Caco-2 (cell line): ENCODE measurements around the gene DCXR. TPM values are rescaled to one million over a fixed set of nuclear protein-coding genes. Genes with fewer than 3 reads are reported as not detected.

Source experiments
- BruUV-seq: library from RNA; stranded (reverse); fragments of 400-500 nt; replicated peaks from 2 replicates; lab custom pipeline; 2021; lab: Mats Ljungman, UMichigan
- CTCF ChIA-PET: fragments of 300-600 bp; sonication (Branson Sonifier 250); formaldehyde crosslinking; loops from one replicate; lab custom pipeline; 2022; ENCODE audit warnings: antibody characterized with exemption; lab: Charles Lee
- POLR2A ChIA-PET: fragments of 300-600 bp; sonication (Branson Sonifier 250); formaldehyde crosslinking; loops from one replicate; lab custom pipeline; 2022; ENCODE audit warnings: antibody characterized with exemption; lab: Charles Lee
- DNase-seq, 2 experiments: peaks; one replicate each; pipeline versions ENCODE4 v3.0.0 to v3.0.0-alpha.2; 2020 to 2022
- H3K27me3 ChIP-seq: replicated peaks from 2 replicates; pipeline ENCODE4 v1.6.0; 2011; ENCODE audit warnings: low read length; ENCODE audit not compliant: control insufficient read depth, insufficient read depth
- H3K36me3 ChIP-seq: 2 replicates; pipeline ENCODE4 v1.5.1; 2011; ENCODE audit warnings: low read length; ENCODE audit not compliant: control insufficient read depth, insufficient read depth
- H3K4me1 ChIP-seq: fragments of 250-450 bp; sonication (Bioruptor Pico); 2 replicates; pipeline ENCODE4 v1.5.1; 2020; ENCODE audit warnings: mild to moderate bottlenecking
- H3K4me3 ChIP-seq: 2 replicates; pipeline ENCODE4 v1.5.1; 2011; ENCODE audit warnings: low read depth, mild to moderate bottlenecking, control low read depth, low read length
- H3K9me3 ChIP-seq: fragments of 250-450 bp; sonication (Bioruptor Pico); 2 replicates; pipeline ENCODE4 v1.5.1; 2020; ENCODE audit warnings: mild to moderate bottlenecking, moderate library complexity
- H3K27ac Mint-ChIP-seq: one replicate; pipeline ENCODE4 v1.8.0; 2022; ENCODE audit warnings: mixed read lengths; ENCODE audit not compliant: unreplicated experiment
- H3K27me3 Mint-ChIP-seq: one replicate; pipeline ENCODE4 v1.8.0; 2022; ENCODE audit warnings: mixed read lengths; ENCODE audit not compliant: insufficient read depth, unreplicated experiment
- H3K36me3 Mint-ChIP-seq: one replicate; pipeline ENCODE4 v1.8.0; 2022; ENCODE audit warnings: mild to moderate bottlenecking, mixed read lengths; ENCODE audit not compliant: insufficient read depth, unreplicated experiment
- H3K4me1 Mint-ChIP-seq: one replicate; pipeline ENCODE4 v1.8.0; 2022; ENCODE audit warnings: low read depth, mixed read lengths; ENCODE audit not compliant: unreplicated experiment
- H3K4me3 Mint-ChIP-seq: one replicate; pipeline ENCODE4 v1.8.0; 2022; ENCODE audit warnings: mild to moderate bottlenecking, moderate library complexity, mixed read lengths; ENCODE audit not compliant: unreplicated experiment
- H3K9me3 Mint-ChIP-seq: one replicate; pipeline ENCODE4 v1.8.0; 2022; ENCODE audit warnings: mixed read lengths; ENCODE audit not compliant: unreplicated experiment
- intact Hi-C: fragments of 100-400 bp; cut with micrococcal nuclease; formaldehyde crosslinking; loops from one replicate; pipeline ENCODE4 v1.10.0; 2022; ENCODE audit not compliant: unreplicated experiment
- total RNA-seq: library from RNA; stranded (reverse); gene quantifications from 2 replicates; pipeline ENCODE4 v1.2.3, GENCODE V29; 2022
- TF ChIP-seq, protein P1 (sequence below), 2 experiments: fragments of 200-600 bp in 1 of 2; IDR thresholded peaks; 1 replicate in 1 of 2; 2 replicates in 1 of 2; pipeline versions ENCODE4 v1.5.1 to v1.8.0; 2011 to 2022; ENCODE audit warnings: antibody characterized with exemption in 1 of 2, control low read depth in 1 of 2, inconsistent platforms in 1 of 2, low read depth in 1 of 2, low read length in 1 of 2, mild to moderate bottlenecking in 1 of 2, moderate library complexity in 1 of 2; ENCODE audit not compliant: insufficient read depth in 1 of 2, severe bottlenecking in 1 of 2, unreplicated experiment in 1 of 2

Gene DCXR
- total RNA-seq, 1 experiment from 2014 or later: 197 TPM

DNA sequence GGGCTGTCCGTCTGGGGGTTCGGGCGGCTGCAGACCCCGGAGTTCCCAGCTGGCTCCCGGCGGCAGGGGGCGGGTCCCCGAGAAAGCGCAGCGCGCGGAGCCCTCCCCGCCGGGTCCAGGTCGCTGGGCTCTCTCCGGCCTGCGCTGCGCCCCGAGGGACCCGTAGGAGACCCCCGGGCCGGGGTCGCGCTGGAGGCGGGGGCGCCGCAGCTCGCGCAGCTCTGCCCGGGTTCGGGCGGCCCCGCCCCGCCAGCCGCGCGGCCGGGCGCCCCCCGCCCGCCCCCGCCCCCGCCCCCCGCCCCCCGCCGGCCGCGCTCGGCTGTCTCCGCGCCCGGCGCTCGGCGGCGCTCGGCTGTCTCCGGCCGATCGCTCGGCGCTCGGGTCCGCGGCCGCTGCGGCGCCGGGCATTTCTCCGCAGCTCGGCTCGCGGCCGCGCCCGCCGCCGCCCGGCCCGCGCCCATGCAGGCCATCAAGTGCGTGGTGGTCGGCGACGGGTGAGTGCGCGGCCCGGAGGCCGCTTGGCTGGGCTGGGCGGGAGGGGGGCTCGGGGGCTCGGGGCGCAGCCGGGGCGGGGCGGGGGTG is 6.1 kb downstream of the DCXR start, which contains the start of gene RAC3:
TSS of gene RAC3 (plus strand) at position 376 of the 582 bp plus-strand sequence. CDS start at position 460, 84 bp downstream.
- Histone ChIP-seq H3K4me3 (peak within 1 kb of the TSS; percentile 64), H3K9me3 (no peaks in the 10 kb centered on the region), H3K36me3 (peaks cover 2% of the 10 kb centered on the region; the same call in 1 of the 2 replicates), H3K4me1 (peaks cover 20% of the 10 kb centered on the region), H3K27me3 (no peaks in the 10 kb centered on the region)
- BruUV-seq: no TSS peak
- Mint-ChIP-seq H3K36me3 (peaks cover 34% of the 10 kb centered on the region), H3K27me3 (no peaks in the 10 kb centered on the region), H3K4me1 (peaks cover 11% of the 10 kb centered on the region), H3K27ac (peak within 1 kb of the TSS; percentile 80), H3K9me3 (no peaks in the 10 kb centered on the region), H3K4me3 (peak within 1 kb of the TSS; percentile 85)
- peak in 1 of 2 experiments; percentile 72 for DNase-seq
- intact Hi-C loops: no loop called here
- POLR2A ChIA-PET: interaction anchor here (0.6 to 2.2 kb wide), 5 partner anchors 9 to 198 kb away, joined by 4 to 12 read pairs (median 4); partner anchors contain the start of genes CENPX, FASN, LRRC45 and MCRIP1
- CTCF ChIA-PET: interaction anchor here (0.8 to 2.7 kb wide), 7 partner anchors 10 to 103 kb away, joined by 3 to 36 read pairs (median 7); partner anchors contain the start of genes CENPX and LRRC45
- TF ChIP-seq, protein P1, sequence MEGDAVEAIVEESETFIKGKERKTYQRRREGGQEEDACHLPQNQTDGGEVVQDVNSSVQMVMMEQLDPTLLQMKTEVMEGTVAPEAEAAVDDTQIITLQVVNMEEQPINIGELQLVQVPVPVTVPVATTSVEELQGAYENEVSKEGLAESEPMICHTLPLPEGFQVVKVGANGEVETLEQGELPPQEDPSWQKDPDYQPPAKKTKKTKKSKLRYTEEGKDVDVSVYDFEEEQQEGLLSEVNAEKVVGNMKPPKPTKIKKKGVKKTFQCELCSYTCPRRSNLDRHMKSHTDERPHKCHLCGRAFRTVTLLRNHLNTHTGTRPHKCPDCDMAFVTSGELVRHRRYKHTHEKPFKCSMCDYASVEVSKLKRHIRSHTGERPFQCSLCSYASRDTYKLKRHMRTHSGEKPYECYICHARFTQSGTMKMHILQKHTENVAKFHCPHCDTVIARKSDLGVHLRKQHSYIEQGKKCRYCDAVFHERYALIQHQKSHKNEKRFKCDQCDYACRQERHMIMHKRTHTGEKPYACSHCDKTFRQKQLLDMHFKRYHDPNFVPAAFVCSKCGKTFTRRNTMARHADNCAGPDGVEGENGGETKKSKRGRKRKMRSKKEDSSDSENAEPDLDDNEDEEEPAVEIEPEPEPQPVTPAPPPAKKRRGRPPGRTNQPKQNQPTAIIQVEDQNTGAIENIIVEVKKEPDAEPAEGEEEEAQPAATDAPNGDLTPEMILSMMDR (IDR thresholded peaks at IDR 0.05; ENCODE audit: insufficient read depth in 1 of 2, low read depth in 1 of 2, low read length in 1 of 2, severe bottlenecking in 1 of 2, unreplicated experiment in 1 of 2): no peak

DNA sequence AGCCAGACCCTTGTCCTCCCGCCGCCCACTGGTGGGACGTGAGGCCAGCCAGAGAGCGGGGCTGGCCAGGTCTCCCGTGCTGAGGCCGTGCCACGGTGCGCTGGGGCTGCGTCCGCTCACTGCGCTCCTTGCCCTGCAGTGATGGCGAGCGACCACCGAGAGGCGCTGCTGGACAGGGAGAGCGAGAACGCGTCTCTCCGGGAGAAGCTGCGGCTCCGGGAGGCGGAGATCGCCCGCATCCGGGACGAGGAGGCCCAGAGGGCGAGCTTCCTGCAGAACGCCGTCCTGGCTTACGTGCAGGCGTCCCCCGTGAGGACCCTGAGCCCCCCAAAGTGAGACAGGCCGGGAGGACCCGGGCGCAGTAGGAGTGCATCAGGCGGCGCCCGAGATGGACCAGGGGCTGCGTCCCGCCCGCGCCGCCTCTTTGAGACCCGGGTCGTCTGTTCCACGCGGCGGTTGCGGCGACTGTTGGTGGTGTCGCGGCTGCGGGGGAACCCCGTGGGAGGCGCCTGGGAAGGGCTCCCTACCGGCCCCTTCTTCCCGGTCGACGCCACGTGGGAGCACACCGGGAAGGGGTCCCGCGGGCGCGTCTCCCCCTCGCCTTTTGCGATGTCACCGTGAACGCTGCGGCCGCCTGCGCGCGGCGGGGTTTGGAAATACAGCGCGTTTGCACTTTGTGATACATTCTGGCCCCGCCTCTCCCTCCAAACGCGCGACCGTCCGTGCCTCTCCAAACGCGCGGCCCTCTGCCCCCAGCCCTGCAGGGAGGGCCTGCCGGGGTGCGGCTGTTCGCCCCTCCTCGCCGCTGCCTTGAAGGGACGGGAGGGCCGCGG is 6.8 kb downstream of the DCXR start:
- intact Hi-C loops: loop anchor here (1.0 kb wide), 1 partner anchor 124 kb away; no protein-coding TSS in a partner anchor
- Histone ChIP-seq H3K4me3 (peak overlapping the region; percentile 64), H3K36me3 (peaks cover 2% of the 10 kb centered on the region; the same call in 1 of the 2 replicates), H3K27me3 (no peaks in the 10 kb centered on the region), H3K4me1 (peaks cover 14% of the 10 kb centered on the region), H3K9me3 (no peaks in the 10 kb centered on the region)
- Mint-ChIP-seq H3K36me3 (peaks cover 28% of the 10 kb centered on the region), H3K27ac (peak overlapping the region; percentile 80), H3K4me1 (peaks cover 11% of the 10 kb centered on the region), H3K4me3 (peak overlapping the region; percentile 85), H3K27me3 (no peaks in the 10 kb centered on the region), H3K9me3 (no peaks in the 10 kb centered on the region)
- POLR2A ChIA-PET: interaction anchor here (0.6 to 2.2 kb wide), 7 partner anchors 9 to 347 kb away, joined by 3 to 12 read pairs (median 4); partner anchors contain the start of genes ARL16, CENPX, FASN and HGS
- peak; percentile 89 to 93 for DNase-seq
- no TSS peak for BruUV-seq
- TF ChIP-seq, protein P1 (IDR thresholded peaks at IDR 0.05; ENCODE audit: insufficient read depth in 1 of 2, low read depth in 1 of 2, low read length in 1 of 2, severe bottlenecking in 1 of 2, unreplicated experiment in 1 of 2): peak; percentile 91
- CTCF ChIA-PET: interaction anchor here (0.6 to 2.7 kb wide), 24 partner anchors 9 to 205 kb away, joined by 3 to 36 read pairs (median 4); partner anchors contain the start of genes CENPX, LRRC45 and PYCR1
